Measurements from ENCODE around the gene COX20. TPM values are rescaled to one million over a fixed set of nuclear protein-coding genes. Genes with fewer than 3 reads are reported as not detected.

The COX20 gene
- polyA plus RNA-seq, 3 donors: 15.8 to 21.6 (median 17.9) TPM

DNA sequence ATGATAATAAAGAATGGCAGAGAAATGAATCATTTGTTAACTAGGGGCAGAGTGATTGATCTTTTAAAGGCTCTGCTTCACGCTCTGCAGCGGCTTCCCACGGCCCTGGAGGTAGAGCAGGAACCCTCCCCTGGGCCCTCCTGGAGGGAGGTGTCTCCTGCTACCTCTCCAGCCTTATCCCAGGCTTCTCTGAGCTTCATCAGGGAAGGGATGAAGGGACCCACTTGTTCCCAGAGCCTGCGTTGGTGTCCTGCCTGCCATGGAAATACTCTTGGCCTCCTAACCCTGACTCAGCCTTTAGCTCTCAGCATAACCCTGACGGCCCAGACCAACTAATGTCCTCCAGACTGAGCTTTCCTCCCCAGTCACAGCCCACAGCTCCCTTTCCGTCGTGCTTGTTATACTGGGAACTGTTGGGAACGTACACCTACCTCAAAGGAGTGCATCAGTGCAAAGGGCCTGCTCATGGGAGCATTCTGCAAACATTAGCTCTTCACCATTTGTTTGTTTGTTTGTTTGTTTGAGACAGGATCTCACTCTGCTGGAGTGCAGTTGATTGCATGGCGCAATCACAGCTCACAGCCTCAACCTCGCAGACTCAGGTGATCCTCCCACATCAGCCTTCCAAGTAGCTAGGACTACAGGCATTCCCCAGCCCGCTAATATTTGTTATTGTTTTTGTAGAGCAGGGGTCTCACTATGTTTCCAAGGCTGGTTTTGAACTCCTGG is 46.3 kb downstream of the COX20 start:
- no peaks in the 10 kb centered on the region for H3K36me3 Mint-ChIP-seq
- H3K27me3 Mint-ChIP-seq (ENCODE audit: low read depth in 3 of 3): peaks cover 0 to 2% (median 0%) of the 10 kb centered on the region in 3 donors
- Histone ChIP-seq H2AFZ (ENCODE audit: insufficient read depth, low read depth, low read length, poor library complexity, severe bottlenecking) (no peak overlapping the region), H3K36me3 (replicated peaks in 1 of 2; ENCODE audit: control insufficient read depth in 1 of 2, insufficient read depth in 2 of 2, low read length in 2 of 2) (no peaks in the 10 kb centered on the region), H3K27me3 (ENCODE audit: control insufficient read depth in 2 of 2, insufficient read depth in 2 of 2, low read length in 2 of 2) (no peaks in the 10 kb centered on the region), H3K4me2 (replicated peaks; ENCODE audit: extremely low read depth, low read length, poor library complexity, severe bottlenecking) (no peak overlapping the region), H3K4me3 (replicated peaks in 1 of 3; ENCODE audit: low read depth in 2 of 3, low read length in 3 of 3) (no peak overlapping the region), H3K27ac (ENCODE audit: low read depth in 1 of 2, low read length in 2 of 2) (no peak overlapping the region), H3K9ac (ENCODE audit: insufficient read depth, low read length, poor library complexity, severe bottlenecking) (no peak overlapping the region), H3K9me3 (replicated peaks in 1 of 2; ENCODE audit: control insufficient read depth in 1 of 2, insufficient read depth in 1 of 2, low read length in 2 of 2) (no peaks in the 10 kb centered on the region), H3K79me2 (ENCODE audit: insufficient read depth, low read length) (no peaks in the 10 kb centered on the region), H4K20me1 (ENCODE audit: insufficient read depth, low read length) (no peaks in the 10 kb centered on the region), H3K4me1 (ENCODE audit: control insufficient read depth in 1 of 2, insufficient read depth in 2 of 2, low read length in 2 of 2) (no peaks in the 10 kb centered on the region)
- DNase-seq: no peak
- H3K9me3 Mint-ChIP-seq: peaks cover 0 to 2% (median 0%) of the 10 kb centered on the region in 7 donors
- WGBS (ENCODE audit: insufficient coverage): 91% methylated on average over 5 of the region's 11 CpGs
- H3K27ac Mint-ChIP-seq: no peak overlapping the region
- intact Hi-C loops (cut with micrococcal nuclease): no loop called here
- no peak overlapping the region for H3K4me3 Mint-ChIP-seq
- H3K4me1 Mint-ChIP-seq: no peaks in the 10 kb centered on the region
- TF ChIP-seq, protein P1, sequence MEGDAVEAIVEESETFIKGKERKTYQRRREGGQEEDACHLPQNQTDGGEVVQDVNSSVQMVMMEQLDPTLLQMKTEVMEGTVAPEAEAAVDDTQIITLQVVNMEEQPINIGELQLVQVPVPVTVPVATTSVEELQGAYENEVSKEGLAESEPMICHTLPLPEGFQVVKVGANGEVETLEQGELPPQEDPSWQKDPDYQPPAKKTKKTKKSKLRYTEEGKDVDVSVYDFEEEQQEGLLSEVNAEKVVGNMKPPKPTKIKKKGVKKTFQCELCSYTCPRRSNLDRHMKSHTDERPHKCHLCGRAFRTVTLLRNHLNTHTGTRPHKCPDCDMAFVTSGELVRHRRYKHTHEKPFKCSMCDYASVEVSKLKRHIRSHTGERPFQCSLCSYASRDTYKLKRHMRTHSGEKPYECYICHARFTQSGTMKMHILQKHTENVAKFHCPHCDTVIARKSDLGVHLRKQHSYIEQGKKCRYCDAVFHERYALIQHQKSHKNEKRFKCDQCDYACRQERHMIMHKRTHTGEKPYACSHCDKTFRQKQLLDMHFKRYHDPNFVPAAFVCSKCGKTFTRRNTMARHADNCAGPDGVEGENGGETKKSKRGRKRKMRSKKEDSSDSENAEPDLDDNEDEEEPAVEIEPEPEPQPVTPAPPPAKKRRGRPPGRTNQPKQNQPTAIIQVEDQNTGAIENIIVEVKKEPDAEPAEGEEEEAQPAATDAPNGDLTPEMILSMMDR (IDR thresholded peaks at IDR 0.05): no peak

DNA sequence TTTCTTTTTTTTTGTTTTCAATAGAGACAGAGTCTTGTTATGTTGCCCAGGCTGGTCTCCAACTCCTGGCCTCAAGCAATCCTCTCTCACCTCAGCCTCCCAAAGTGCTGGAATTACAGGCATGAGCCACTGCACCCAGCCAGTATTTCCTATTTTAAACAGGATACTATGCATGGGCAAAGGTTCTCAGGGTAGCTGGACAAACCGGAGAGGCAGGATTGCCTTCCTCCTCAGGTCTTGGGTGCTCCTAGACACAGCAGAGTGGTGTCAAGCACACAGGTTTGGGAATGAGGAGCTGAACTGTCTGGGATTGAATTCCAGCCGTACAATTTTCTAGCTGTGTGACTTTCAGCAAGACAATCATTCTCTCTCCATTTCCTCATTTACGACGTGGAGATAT is 51.8 kb downstream of the COX20 start:
- H3K79me2 ChIP-seq (ENCODE audit: insufficient read depth, low read length): no peaks in the 10 kb centered on the region
- no peaks in the 10 kb centered on the region for H4K20me1 ChIP-seq (ENCODE audit: insufficient read depth, low read length)
- TF ChIP-seq, protein P1 (IDR thresholded peaks at IDR 0.05): no peak
- 100% methylated on average over 1 of the region's 4 CpGs for WGBS (ENCODE audit: insufficient coverage)
- H3K27me3 Mint-ChIP-seq (ENCODE audit: low read depth in 3 of 3): peaks cover 0 to 4% (median 0%) of the 10 kb centered on the region in 3 donors
- H3K27ac Mint-ChIP-seq: no peak overlapping the region
- no peak overlapping the region for H3K9ac ChIP-seq (ENCODE audit: insufficient read depth, low read length, poor library complexity, severe bottlenecking)
- no peak overlapping the region for H3K4me2 ChIP-seq (replicated peaks; ENCODE audit: extremely low read depth, low read length, poor library complexity, severe bottlenecking)
- H3K27me3 ChIP-seq (ENCODE audit: control insufficient read depth in 2 of 2, insufficient read depth in 2 of 2, low read length in 2 of 2): no peaks in the 10 kb centered on the region
- H3K9me3 ChIP-seq (replicated peaks in 1 of 2; ENCODE audit: control insufficient read depth in 1 of 2, insufficient read depth in 1 of 2, low read length in 2 of 2): no peaks in the 10 kb centered on the region
- H3K4me3 ChIP-seq (replicated peaks in 1 of 3; ENCODE audit: low read depth in 2 of 3, low read length in 3 of 3): no peak overlapping the region
- no peak overlapping the region for H3K4me3 Mint-ChIP-seq
- H3K9me3 Mint-ChIP-seq: peaks cover 0 to 2% (median 0%) of the 10 kb centered on the region in 7 donors
- no peaks in the 10 kb centered on the region for H3K4me1 Mint-ChIP-seq
- no peaks in the 10 kb centered on the region for H3K36me3 Mint-ChIP-seq
- H3K4me1 ChIP-seq (ENCODE audit: control insufficient read depth in 1 of 2, insufficient read depth in 2 of 2, low read length in 2 of 2): no peaks in the 10 kb centered on the region
- DNase-seq: no peak
- intact Hi-C loops (cut with micrococcal nuclease): no loop called here
- no peak overlapping the region for H2AFZ ChIP-seq (ENCODE audit: insufficient read depth, low read depth, low read length, poor library complexity, severe bottlenecking)
- no peak overlapping the region for H3K27ac ChIP-seq (ENCODE audit: low read depth in 1 of 2, low read length in 2 of 2)
- H3K36me3 ChIP-seq (replicated peaks in 1 of 2; ENCODE audit: control insufficient read depth in 1 of 2, insufficient read depth in 2 of 2, low read length in 2 of 2): no peaks in the 10 kb centered on the region
